ACC112 (cell line): ENCODE results near the gene LNX2.

ENCODE experiments used
- H2AFZ ChIP-seq: fragments of 200-600 bp; sonication (generic); one replicate; pipeline ENCODE4 v1.6.0; 2017; ENCODE audit warnings: antibody characterized with exemption, low read length; ENCODE audit not compliant: unreplicated experiment
- H3K27ac ChIP-seq: fragments of 200-600 bp; sonication (generic); 2 replicates; pipeline ENCODE4 v1.5.1; 2014; ENCODE audit warnings: low read depth, mild to moderate bottlenecking, antibody characterized with exemption, low read length, moderate library complexity
- H3K27me3 ChIP-seq: fragments of 200-600 bp; sonication (generic); 2 replicates; pipeline ENCODE4 v1.6.1; 2014; ENCODE audit warnings: mild to moderate bottlenecking, antibody characterized with exemption, low read length, moderate library complexity, mixed read lengths; ENCODE audit not compliant: insufficient read depth
- H3K36me3 ChIP-seq: fragments of 200-600 bp; sonication (generic); 2 replicates; pipeline ENCODE4 v1.6.1; 2016; ENCODE audit warnings: mild to moderate bottlenecking, antibody characterized with exemption, low read length, moderate library complexity, mixed read lengths; ENCODE audit not compliant: insufficient read depth
- H3K4me1 ChIP-seq: fragments of 200-600 bp; sonication (generic); one replicate; pipeline ENCODE4 v1.6.1; 2016; ENCODE audit warnings: low read length, mixed read lengths; ENCODE audit not compliant: insufficient read depth, unreplicated experiment, control insufficient read depth
- H3K4me3 ChIP-seq: fragments of 200-600 bp; sonication (generic); 2 replicates; pipeline ENCODE4 v1.5.1; 2014; ENCODE audit warnings: mild to moderate bottlenecking, low read depth, low read length
- H3K79me2 ChIP-seq: fragments of 200-600 bp; sonication (generic); one replicate; pipeline ENCODE4 v1.6.0; 2016; ENCODE audit warnings: low read length; ENCODE audit not compliant: control insufficient read depth, unreplicated experiment, insufficient read depth

LNX2 gene

DNA sequence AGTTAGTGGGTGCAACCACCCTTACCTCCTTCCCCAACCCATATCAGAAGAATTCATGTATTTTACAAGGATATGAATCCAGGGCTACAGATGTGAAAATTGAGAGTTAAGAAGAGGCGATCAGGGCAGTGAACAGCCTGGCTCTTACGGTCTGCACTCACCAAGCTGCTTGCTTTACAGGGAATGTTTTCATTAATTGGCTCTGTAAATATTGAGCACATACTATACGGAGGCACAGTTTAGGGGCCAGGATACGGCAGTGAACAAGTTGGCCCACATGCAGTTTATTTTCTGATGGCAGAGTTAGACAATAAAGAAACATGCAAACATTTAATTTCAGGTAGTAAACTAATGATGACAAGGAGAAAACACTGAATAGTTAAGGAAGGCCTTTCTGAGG is 7.8 kb upstream of the LNX2 start:
- H3K4me1 ChIP-seq, result peaks cover 2% of the 10 kb centered on the region
- H3K4me3 ChIP-seq, result no peak overlapping the region
- no peak overlapping the region for H2AFZ ChIP-seq
- H3K36me3 ChIP-seq, result peaks cover 8% of the 10 kb centered on the region; the same call in 1 of the 2 replicates
- no peak overlapping the region for H3K27ac ChIP-seq
- no peaks in the 10 kb centered on the region for H3K27me3 ChIP-seq
- peaks cover 53% of the 10 kb centered on the region for H3K79me2 ChIP-seq

DNA sequence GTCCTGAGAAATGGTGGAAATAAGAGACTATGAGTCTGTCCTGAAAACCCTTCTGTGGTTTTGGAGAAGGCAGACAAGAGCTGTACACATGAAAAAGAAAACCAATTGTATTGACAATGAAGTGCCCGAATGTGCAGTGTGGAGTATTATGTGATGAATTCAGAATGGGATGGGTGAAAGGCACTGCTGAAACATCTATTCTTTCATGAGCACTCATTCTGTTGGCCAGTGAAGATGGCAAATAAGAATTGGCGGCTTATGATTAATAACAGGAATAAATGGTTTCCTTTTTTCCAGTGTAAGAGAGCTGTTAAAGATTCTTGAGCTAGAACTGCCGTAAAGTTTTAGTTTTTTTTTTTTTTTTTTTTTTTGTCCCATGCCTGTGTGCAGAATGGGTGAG is 7.1 kb upstream of the LNX2 start:
- H2AFZ ChIP-seq, result no peak overlapping the region
- peaks cover 56% of the 10 kb centered on the region for H3K79me2 ChIP-seq
- no peaks in the 10 kb centered on the region for H3K27me3 ChIP-seq
- no peak overlapping the region for H3K27ac ChIP-seq
- no peak overlapping the region for H3K4me3 ChIP-seq
- H3K36me3 ChIP-seq, result peaks cover 11% of the 10 kb centered on the region; the same call in 1 of the 2 replicates
- peaks cover 9% of the 10 kb centered on the region for H3K4me1 ChIP-seq

DNA sequence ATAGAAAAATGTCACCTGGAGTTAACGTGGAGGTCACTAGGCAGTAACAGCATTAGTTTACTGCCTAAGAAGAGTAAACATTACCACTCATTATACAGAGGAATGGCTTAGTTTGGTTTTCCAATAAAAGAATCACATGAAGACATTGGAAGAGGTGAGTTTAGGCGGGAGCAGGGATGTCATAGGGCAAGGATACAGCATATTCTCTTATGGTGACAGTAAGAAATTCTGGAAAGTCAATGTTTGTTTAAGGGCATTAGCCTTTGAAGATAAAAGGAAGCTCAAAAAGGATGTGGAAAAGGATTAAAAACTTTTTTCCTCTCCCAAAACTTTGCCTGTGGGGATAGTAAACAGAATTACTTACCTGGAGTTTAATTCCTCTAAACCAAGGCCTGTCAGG is 5.5 kb upstream of the LNX2 start:
- H3K4me1 ChIP-seq, result peaks cover 9% of the 10 kb centered on the region
- no peaks in the 10 kb centered on the region for H3K27me3 ChIP-seq
- no peak overlapping the region for H3K27ac ChIP-seq
- peaks cover 68% of the 10 kb centered on the region for H3K79me2 ChIP-seq
- no peak overlapping the region for H3K4me3 ChIP-seq
- peaks cover 11% of the 10 kb centered on the region; the same call in 1 of the 2 replicates for H3K36me3 ChIP-seq
- no peak overlapping the region for H2AFZ ChIP-seq

DNA sequence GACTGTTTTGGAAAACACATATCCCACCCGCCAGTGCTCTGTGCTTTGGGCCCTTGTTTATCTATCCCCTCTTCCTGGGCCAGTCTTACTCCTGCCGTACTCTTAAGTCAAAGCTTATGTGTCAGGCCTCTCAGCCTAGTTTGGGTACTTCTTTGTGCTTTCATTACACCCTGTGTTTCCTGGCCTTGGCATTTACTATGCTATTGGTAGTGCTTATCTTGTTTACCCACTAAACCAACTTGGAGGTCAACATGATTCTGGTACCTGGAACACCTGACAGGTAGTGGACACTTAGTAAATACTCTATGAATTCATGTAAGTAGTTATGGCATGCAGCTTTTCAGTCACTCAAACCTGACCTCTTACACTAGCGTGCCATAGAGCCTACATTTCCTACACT is 3.7 kb upstream of the LNX2 start:
- H3K79me2 ChIP-seq, result peaks cover 66% of the 10 kb centered on the region
- H3K4me3 ChIP-seq, result no peak overlapping the region
- peaks cover 11% of the 10 kb centered on the region; the same call in 1 of the 2 replicates for H3K36me3 ChIP-seq
- H3K27me3 ChIP-seq, result no peaks in the 10 kb centered on the region
- H3K4me1 ChIP-seq, result peaks cover 10% of the 10 kb centered on the region
- H3K27ac ChIP-seq, result no peak overlapping the region
- no peak overlapping the region for H2AFZ ChIP-seq

DNA sequence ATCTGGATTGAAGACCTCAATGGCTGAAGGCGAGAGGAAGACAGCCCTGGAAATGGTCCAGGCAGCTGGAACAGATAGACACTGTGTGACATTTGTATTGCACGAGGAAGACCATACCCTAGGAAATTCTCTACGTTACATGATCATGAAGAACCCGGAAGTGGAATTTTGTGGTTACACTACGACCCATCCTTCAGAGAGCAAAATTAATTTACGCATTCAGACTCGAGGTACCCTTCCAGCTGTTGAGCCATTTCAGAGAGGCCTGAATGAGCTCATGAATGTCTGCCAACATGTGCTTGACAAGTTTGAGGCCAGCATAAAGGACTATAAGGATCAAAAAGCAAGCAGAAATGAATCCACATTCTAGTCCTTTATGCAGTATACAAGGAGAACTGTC is 2.6 kb upstream of the LNX2 start:
- Histone ChIP-seq H3K27ac (no peak overlapping the region), H3K27me3 (no peaks in the 10 kb centered on the region), H3K4me1 (peaks cover 16% of the 10 kb centered on the region), H2AFZ (no peak overlapping the region), H3K79me2 (peaks cover 71% of the 10 kb centered on the region), H3K36me3 (peaks cover 11% of the 10 kb centered on the region; the same call in 1 of the 2 replicates), H3K4me3 (peak overlapping the region; percentile 100)

DNA sequence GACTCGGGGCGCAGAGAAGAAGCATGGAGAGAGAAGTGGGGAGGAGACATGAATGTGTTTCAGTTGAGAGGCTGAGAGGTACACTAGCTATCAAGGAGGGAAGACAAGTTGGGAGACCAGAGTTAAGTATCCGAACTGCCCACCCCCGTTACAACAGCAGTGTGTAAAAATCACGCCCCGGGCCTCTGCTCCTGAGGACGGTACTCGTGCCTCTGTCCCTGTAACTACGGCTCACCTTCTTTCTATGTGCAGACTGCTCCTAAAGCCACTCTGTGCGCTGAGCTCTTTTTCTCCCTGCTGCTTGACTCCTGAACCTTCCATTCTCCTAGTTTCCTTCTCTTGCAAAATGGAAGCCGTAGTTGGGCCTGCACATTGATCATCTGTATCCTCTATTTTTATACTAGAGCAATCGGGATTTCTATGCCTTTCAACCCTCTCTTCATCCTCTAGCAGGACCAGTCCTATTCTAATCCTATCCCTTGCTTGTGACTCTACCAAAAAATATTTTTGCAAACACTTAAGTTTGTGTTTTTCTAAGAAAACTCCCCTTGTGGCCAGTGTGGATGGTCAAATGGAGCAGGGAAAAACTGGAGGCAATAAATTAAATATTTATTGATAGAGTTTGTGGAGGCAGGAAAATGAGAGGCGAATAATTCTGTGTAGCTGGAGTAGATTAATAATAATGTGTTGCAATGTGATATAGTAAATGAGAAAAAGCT is 1.9 kb upstream of the LNX2 start:
- peak overlapping the region; percentile 58 for H3K27ac ChIP-seq
- peaks cover 77% of the 10 kb centered on the region for H3K79me2 ChIP-seq
- H3K36me3 ChIP-seq, result peaks cover 11% of the 10 kb centered on the region; the same call in 1 of the 2 replicates
- H2AFZ ChIP-seq, result peak overlapping the region; percentile 58
- H3K4me3 ChIP-seq, result peak overlapping the region; percentile 100
- H3K27me3 ChIP-seq, result no peaks in the 10 kb centered on the region
- peaks cover 16% of the 10 kb centered on the region for H3K4me1 ChIP-seq

DNA sequence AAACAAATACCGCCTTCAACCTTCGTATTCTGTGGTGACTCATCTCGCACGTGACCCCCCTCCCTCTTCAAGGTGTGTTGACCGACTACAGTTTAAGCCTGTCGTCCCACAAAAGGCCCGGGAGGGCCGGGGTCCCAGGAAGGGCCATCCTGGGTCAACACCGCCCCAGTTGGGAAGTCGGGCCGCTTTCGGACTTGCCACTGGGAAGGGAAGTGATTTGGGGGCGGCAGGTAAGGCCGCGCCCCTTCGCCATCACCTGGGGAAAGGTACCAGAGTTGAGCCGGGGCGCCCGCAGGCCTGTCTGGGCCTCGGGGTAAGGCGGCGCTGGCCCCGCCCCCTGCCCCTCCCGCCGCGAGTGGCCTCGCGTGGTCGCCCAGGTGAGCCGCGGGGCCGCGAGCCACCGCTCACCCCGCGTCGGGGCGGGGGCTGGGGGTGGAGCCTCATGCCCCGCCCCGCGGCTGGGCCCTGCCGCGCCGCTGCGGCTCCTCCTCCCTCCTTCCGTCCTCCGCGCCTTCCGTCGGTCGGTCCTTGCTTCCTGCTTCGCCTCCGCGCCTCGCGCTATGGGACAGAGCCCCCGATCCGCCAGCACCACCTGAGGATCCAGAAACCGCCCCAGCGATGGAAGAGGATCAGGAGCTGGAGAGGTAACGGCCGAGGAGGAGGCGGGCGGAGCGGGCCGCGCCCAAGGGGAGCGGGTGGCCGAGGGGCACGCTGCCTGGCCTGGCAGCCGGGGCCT is 1.2 kb upstream of the LNX2 start, which contains the start of gene POLR1D:
TSS of gene POLR1D (plus strand) at position 527 of the 736 bp plus-strand sequence. CDS start at position 619, 92 bp downstream.
- peak within 1 kb of the TSS; percentile 93 for H2AFZ ChIP-seq
- peaks cover 77% of the 10 kb centered on the region for H3K79me2 ChIP-seq
- H3K27ac ChIP-seq, result peak within 1 kb of the TSS; percentile 58
- peak within 1 kb of the TSS; percentile 100 for H3K4me3 ChIP-seq
- H3K4me1 ChIP-seq, result peaks cover 16% of the 10 kb centered on the region
- no peaks in the 10 kb centered on the region for H3K27me3 ChIP-seq
- peaks cover 11% of the 10 kb centered on the region; the same call in 1 of the 2 replicates for H3K36me3 ChIP-seq

DNA sequence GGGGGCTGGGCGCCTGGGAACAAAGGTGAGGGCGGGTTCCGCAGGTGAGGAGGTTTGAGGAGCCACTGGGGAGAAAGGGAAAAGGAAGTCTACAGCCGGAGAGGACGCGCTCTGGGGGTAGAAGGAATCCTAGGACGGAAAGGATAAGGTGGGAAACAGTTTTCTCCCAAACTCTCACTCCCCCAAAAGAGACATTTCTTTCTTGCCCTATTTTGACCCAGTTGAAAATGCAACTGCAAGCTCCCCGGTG is 712 bp upstream of the LNX2 start:
- Histone ChIP-seq H2AFZ (peak overlapping the region; percentile 93), H3K27me3 (no peaks in the 10 kb centered on the region), H3K4me1 (peaks cover 16% of the 10 kb centered on the region), H3K79me2 (peaks cover 73% of the 10 kb centered on the region), H3K36me3 (peaks cover 11% of the 10 kb centered on the region; the same call in 1 of the 2 replicates), H3K4me3 (peak overlapping the region; percentile 100), H3K27ac (peak overlapping the region; percentile 42; the same call in 1 of the 2 replicates)

DNA sequence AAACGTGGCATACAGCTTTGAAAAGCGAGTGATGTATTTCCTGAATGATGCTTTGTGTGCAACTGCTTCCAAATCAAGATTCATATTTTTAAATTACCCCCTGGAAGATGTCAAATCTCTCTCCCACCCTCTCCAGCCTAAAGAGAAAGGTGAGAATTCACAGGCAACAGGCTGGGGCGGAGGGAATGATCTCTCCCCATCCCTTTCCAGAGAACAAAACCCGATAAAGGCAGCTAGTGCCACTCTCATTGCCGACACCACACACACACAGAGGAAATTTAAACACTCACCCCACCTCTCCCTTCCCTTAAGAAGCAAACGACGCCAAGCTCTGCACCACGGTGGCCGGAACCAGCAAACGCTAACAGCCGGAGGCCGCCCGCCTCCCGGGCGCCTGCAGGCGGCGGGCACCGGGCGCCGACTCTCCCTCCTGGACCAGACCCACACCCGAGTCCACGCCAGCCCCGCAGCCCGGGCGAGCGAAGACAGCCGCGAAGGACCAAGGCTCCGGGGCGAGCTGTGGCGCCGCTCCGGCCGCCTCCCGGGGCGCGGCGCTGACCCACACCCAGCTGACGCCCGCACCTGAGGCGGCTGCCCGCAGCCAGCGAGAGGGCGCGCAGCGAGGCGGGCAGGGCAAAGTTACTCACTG is 477 bp downstream of the LNX2 start:
- Histone ChIP-seq H3K4me3 (peak overlapping the region; percentile 100), H3K36me3 (peaks cover 11% of the 10 kb centered on the region; the same call in 1 of the 2 replicates), H3K79me2 (peaks cover 71% of the 10 kb centered on the region), H2AFZ (peak overlapping the region; percentile 57), H3K27me3 (no peaks in the 10 kb centered on the region), H3K4me1 (peaks cover 16% of the 10 kb centered on the region), H3K27ac (peak overlapping the region; percentile 34; the same call in 1 of the 2 replicates)

DNA sequence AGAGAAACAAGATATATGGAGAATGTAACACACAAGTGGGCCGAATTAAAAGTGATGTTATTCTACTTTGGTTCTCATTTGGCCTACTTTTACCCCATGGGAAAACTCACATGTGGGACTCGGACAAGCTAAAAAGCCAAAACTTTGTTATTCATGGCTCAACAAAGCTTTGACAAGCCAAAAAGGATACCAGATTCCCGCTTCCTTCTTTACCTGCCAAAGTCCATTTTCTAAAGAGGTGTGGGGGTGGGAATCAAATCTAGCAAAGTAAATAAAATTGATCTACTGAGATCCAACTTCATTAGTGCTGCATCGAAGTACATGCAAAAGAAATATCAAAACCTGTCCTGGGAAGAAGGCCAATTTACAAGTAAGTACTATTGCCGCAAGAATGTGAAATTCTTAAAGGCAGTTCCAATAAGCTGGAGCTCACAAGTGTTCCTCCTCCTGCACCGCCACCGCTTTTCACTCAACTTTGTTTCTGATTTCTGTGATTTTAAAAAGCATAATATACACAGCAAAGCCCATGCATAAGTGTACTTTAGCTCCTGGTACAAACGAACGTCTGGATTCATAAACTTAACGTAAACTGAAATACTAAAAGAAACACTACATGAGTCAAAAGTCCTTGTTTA is 1.1 kb downstream of the LNX2 start:
- H2AFZ ChIP-seq, result peak overlapping the region; percentile 57
- peaks cover 73% of the 10 kb centered on the region for H3K79me2 ChIP-seq
- peaks cover 11% of the 10 kb centered on the region; the same call in 1 of the 2 replicates for H3K36me3 ChIP-seq
- peaks cover 16% of the 10 kb centered on the region for H3K4me1 ChIP-seq
- H3K4me3 ChIP-seq, result peak overlapping the region; percentile 100
- 0 out of 2 replicates have a peak overlapping the region, but pooled peaks have one; percentile 34 for H3K27ac ChIP-seq
- no peaks in the 10 kb centered on the region for H3K27me3 ChIP-seq
